Type B pancreatic cell (in vitro differentiated cells): Measurements from ENCODE around the gene ZNF454. TPM values are rescaled to one million over a fixed set of nuclear protein-coding genes. Genes with fewer than 3 reads are reported as not detected.

Source experiments
- DNase-seq: peaks from one replicate; pipeline ENCODE4 v3.0.0; 2021; ENCODE audit warnings: mixed read lengths; ENCODE audit not compliant: unreplicated experiment; ENCODE audit errors: extremely low spot score
- H3K27ac Mint-ChIP-seq: 2 replicates; pipeline ENCODE4 v1.8.0; 2021; ENCODE audit warnings: mild to moderate bottlenecking, mixed read lengths
- H3K27me3 Mint-ChIP-seq: 2 replicates; pipeline ENCODE4 v1.8.0; 2021; ENCODE audit warnings: mixed read lengths
- H3K36me3 Mint-ChIP-seq: 2 replicates; pipeline ENCODE4 v1.8.0; 2021; ENCODE audit warnings: mixed read lengths
- H3K4me1 Mint-ChIP-seq: one replicate; pipeline ENCODE4 v1.8.0; 2021; ENCODE audit warnings: mixed read lengths; ENCODE audit not compliant: unreplicated experiment
- H3K4me3 Mint-ChIP-seq: 2 replicates; pipeline ENCODE4 v1.8.0; 2021; ENCODE audit warnings: mild to moderate bottlenecking, mixed read lengths
- H3K9me3 Mint-ChIP-seq: 2 replicates; pipeline ENCODE4 v1.8.0; 2021; ENCODE audit warnings: mixed read lengths
- total RNA-seq: library from RNA; stranded (reverse); gene quantifications from 2 replicates; pipeline ENCODE4 v1.2.1, GENCODE V29; 2021; ENCODE audit warnings: low replicate concordance
- TF ChIP-seq, protein P1 (sequence below): fragments of 200-600 bp; sonication (generic); conservative IDR thresholded peaks from 2 replicates; pipeline ENCODE4 v1.5.0; 2021; ENCODE audit warnings: antibody characterized with exemption, mild to moderate bottlenecking

ZNF454 gene
- total RNA-seq, 1 donor from 2014 or later = not detected

DNA sequence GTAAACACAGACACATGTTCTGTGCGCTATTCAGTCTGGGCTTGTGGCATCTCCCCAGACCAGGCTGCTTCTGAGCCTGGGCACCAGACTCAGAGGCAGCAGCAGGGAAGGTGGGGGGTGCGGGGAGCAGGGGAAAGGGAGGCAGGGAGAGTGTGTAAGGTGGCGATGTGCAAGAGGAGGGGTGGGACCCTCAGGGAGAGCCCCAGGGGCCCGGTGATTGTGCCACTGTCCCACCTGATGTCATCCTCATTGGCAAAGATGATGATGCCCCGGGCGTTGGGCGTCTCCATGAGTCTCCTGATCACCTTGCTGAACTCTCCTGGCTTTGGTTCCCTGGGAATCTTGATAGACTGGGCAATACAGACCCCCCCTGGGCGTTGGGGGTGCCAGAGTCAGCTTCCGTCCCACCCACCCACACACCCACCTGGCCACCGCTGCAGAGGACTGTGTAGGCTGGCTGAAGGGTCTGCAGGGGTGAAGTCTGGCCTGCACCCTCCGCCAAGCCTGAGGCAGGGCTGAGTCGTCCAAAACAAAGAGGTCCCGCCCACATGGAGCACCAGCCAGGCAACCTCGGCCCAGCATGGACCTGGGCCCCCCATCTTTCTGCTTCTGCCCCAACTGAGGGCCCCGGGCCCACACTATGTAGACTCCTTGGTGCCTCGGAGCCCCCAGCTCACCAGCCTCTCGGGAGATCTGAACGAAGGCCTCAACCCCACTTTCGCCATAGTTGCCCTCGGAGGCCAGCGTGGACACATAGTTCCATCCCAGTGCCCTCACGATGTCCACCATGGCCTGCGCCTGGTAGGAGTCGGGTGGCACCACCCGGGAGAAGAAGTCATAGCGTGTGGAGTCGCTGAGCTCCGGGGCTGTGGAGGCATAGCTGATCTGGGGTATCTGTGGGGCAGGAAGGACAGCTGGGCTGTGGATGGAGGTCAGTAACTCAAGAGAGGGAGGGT is 50.5 kb downstream of the ZNF454 start:
- Mint-ChIP-seq H3K4me1 (no peaks in the 10 kb centered on the region), H3K9me3 (no peaks in the 10 kb centered on the region), H3K27me3 (peaks cover 42% of the 10 kb centered on the region), H3K36me3 (no peaks in the 10 kb centered on the region), H3K4me3 (no peak overlapping the region), H3K27ac (no peak overlapping the region)
- TF ChIP-seq, protein P1, sequence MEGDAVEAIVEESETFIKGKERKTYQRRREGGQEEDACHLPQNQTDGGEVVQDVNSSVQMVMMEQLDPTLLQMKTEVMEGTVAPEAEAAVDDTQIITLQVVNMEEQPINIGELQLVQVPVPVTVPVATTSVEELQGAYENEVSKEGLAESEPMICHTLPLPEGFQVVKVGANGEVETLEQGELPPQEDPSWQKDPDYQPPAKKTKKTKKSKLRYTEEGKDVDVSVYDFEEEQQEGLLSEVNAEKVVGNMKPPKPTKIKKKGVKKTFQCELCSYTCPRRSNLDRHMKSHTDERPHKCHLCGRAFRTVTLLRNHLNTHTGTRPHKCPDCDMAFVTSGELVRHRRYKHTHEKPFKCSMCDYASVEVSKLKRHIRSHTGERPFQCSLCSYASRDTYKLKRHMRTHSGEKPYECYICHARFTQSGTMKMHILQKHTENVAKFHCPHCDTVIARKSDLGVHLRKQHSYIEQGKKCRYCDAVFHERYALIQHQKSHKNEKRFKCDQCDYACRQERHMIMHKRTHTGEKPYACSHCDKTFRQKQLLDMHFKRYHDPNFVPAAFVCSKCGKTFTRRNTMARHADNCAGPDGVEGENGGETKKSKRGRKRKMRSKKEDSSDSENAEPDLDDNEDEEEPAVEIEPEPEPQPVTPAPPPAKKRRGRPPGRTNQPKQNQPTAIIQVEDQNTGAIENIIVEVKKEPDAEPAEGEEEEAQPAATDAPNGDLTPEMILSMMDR = no peak
- peak; percentile 49 for DNase-seq

DNA sequence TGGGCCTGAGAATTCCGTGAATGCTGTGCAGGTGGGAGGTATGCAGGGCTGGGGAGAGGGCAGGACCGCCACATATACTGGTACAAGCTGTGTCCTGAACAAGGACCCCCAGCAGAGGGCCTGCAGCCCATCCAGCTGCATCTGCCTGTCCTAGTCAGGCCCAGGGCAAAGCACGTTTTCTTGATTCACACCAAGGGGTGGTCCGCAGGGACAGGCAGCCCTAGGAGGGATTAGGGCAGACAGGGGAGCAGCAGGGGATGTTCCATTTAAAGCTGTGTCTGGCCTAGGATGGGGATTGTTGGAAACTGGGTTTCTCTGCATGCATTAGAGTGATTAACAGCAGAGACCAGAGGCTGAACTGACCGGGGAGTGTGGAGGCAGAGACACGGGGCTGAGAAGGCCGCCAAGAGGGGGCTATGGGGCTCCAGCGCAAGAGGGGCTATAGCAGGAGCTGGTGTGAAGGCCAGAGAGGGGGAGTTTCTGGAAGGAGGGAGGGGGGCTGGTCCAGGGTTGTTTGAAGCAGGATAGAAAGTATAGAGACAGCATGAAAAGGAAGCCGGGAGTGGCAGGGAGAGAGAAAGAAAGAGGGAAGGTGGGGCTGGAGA is 51.4 kb downstream of the ZNF454 start:
- H3K27me3 Mint-ChIP-seq = peaks cover 51% of the 10 kb centered on the region
- H3K4me3 Mint-ChIP-seq = peak overlapping the region; percentile 44
- DNase-seq = no peak
- TF ChIP-seq, protein P1 = no peak
- H3K27ac Mint-ChIP-seq = no peak overlapping the region
- H3K9me3 Mint-ChIP-seq = no peaks in the 10 kb centered on the region
- no peaks in the 10 kb centered on the region for H3K4me1 Mint-ChIP-seq
- no peaks in the 10 kb centered on the region for H3K36me3 Mint-ChIP-seq

DNA sequence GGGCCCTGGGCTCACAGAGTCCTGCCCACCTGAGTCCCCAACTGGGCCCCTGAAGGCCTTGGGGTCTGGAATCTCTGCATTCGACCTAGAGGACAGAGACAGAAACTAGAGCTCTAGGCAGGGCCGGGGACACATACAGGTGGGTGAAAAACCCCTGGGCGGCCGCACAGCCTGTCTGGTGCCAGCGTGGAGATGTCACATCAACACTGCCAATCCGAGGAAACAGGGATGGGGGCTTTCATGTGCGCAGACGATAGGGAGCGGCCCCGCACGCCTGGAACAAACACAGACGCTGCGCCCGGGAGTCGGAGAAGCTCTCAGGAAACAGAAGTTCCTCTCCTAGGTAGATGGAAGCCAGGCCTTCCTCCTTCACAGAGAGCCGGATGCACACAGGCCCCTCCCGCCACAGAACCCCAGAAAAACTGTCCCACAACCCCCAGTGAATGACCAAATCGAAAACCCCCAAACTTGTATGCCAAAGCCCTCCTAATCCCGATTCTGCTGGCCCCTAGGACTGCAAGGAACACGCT is 52.3 kb downstream of the ZNF454 start:
- DNase-seq = no peak
- Mint-ChIP-seq H3K4me1 (no peaks in the 10 kb centered on the region), H3K4me3 (peak overlapping the region; percentile 51), H3K9me3 (no peaks in the 10 kb centered on the region), H3K36me3 (no peaks in the 10 kb centered on the region), H3K27me3 (peaks cover 60% of the 10 kb centered on the region), H3K27ac (no peak overlapping the region)
- TF ChIP-seq, protein P1 = no peak

DNA sequence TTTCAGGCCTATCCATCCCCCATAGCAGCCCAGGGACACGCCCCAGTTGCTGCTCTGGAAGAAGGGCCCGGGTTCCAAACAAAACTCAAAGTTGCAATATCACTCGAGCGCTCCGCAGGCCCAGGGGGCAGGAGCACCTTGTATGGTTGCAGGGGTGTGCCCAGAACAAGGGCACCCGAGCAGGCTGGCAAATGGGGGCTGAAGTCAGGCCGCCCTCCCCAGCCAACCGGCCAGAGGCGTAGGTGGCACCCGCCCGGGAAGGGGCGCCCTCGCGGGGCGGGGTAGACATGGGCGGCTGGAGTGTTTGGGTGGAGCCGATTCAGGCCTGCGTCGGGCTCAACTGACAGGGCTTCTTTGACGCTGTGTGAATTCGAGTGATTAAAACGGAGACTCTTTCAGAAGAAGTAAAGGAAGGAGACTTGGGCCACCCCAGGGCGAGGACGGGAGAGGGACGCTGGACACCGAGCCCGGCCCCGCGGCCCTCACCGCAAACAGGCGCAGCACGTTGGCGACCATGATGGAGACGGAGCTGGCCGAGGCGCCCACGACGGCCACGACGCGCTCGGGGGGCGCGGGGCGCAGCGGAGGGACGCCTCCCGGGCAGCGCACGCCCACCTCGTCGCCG is 53.1 kb downstream of the ZNF454 start:
- no peak for DNase-seq
- Mint-ChIP-seq H3K36me3 (no peaks in the 10 kb centered on the region), H3K9me3 (no peaks in the 10 kb centered on the region), H3K4me3 (no peak overlapping the region), H3K27ac (no peak overlapping the region), H3K4me1 (no peaks in the 10 kb centered on the region), H3K27me3 (peaks cover 65% of the 10 kb centered on the region)
- TF ChIP-seq, protein P1 = no peak

DNA sequence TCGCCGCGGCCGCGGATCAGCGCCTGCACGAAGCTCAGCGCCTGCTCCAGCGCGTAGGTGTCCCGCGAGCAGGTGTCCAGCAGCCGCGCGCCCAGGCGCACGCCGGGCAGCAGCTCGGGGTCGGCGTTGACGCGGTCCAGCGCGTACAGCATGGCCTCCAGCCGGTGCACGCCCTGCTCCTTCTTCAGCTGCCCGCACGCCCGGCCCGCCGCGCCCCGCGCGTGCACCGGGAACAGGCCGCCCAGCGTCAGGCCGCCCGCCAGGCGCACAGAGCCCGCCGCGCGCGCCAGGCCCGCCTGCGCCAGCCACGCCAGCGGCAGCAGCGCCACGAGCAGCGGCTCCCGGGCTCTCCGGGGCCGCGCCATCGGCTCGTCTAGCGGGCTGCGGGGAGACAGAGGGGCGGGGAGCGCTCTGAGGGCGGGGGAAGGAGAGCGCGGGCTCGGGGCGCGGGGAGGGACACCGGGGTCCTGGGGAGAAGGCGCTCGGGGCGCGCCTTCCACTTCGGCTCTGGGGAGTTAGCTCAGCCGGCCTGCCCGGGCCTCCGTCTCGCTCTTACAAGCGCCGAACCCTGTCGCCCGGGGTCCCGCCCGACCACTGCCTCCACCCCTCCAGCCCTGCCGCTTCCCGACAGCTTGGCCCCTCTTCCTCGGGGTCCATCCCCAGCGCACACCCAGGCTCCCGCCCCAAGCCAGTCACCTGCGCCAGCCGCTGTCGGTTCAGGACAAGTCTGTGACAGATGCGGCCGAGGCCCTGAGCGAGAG is 53.8 kb downstream of the ZNF454 start, which contains the start of gene GRM6:
TSS of gene GRM6 (minus strand) at position 741 of the 761 bp plus-strand sequence. CDS start at position 365, 376 bp downstream.
- Mint-ChIP-seq H3K36me3 (no peaks in the 10 kb centered on the region), H3K27ac (no peak within 1 kb of the TSS), H3K9me3 (no peaks in the 10 kb centered on the region), H3K27me3 (peaks cover 65% of the 10 kb centered on the region), H3K4me1 (no peaks in the 10 kb centered on the region), H3K4me3 (peak within 1 kb of the TSS; percentile 64)
- TF ChIP-seq, protein P1 = no peak
- no peak for DNase-seq
